Suprapubic skin (tissue), 3 donors: ENCODE data around the gene TRDN.

Experiments used
- EP300 ChIP-seq: sonication (generic); formaldehyde crosslinking; IDR thresholded peaks from one replicate; pipeline ENCODE4 v1.6.1; 2017; ENCODE audit warnings: antibody characterized with exemption
- POLR2A ChIP-seq, 2 donors: fragments of 450-650 bp; IDR thresholded peaks; one replicate each; pipeline ENCODE4 v1.6.1; 2017; ENCODE audit warnings: antibody characterized with exemption in 2 of 2, mild to moderate bottlenecking in 2 of 2, moderate library complexity in 2 of 2
- TF ChIP-seq, protein P1 (sequence below), 2 donors: fragments of 200-600 bp in 1 of 2; fragments of 450-650 bp in 1 of 2; sonication (generic) in 1 of 2; IDR thresholded peaks; one replicate each; pipeline ENCODE4 v1.5.1; 2016 to 2019; ENCODE audit warnings: antibody characterized with exemption in 2 of 2, mild to moderate bottlenecking in 1 of 2, moderate library complexity in 1 of 2

DNA sequence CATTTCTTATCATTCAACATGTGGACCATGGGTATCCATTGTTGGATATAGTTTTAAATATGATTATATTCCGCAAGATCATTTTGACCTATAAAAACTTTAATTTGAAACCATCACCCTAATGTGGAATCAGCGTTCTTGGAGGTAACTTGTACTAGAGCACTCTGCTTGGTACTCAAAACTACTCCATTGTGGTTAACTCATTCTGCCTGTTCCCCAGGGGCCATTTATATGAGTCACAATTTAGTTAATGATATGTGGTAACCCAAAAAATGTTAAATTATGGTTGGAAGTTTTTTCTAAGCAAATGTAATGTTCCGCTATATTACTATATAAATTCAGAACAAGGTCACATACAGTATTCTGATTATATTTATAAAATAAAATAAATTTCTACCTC is 109.3 kb downstream of the TRDN start:
- TF ChIP-seq, protein P1, sequence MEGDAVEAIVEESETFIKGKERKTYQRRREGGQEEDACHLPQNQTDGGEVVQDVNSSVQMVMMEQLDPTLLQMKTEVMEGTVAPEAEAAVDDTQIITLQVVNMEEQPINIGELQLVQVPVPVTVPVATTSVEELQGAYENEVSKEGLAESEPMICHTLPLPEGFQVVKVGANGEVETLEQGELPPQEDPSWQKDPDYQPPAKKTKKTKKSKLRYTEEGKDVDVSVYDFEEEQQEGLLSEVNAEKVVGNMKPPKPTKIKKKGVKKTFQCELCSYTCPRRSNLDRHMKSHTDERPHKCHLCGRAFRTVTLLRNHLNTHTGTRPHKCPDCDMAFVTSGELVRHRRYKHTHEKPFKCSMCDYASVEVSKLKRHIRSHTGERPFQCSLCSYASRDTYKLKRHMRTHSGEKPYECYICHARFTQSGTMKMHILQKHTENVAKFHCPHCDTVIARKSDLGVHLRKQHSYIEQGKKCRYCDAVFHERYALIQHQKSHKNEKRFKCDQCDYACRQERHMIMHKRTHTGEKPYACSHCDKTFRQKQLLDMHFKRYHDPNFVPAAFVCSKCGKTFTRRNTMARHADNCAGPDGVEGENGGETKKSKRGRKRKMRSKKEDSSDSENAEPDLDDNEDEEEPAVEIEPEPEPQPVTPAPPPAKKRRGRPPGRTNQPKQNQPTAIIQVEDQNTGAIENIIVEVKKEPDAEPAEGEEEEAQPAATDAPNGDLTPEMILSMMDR (IDR thresholded peaks at IDR 0.05): no peak
- TF ChIP-seq POLR2A (IDR thresholded peaks at IDR 0.05): no peak
- TF ChIP-seq EP300: no peak
